Activated CD8-positive, alpha-beta memory T cell treated with anti-CD3 and anti-CD28 coated beads, Interleukin-2, amount 50 U/mL, for 24 hours (primary cell): ENCODE results near the gene NDUFB5.
"Not testable (repeated sequence)": the region's sequence is repeated elsewhere in the genome, so short reads cannot be mapped to it uniquely, and the experiment has no call there.

Source experiments
- DNase-seq: peaks from one replicate; pipeline ENCODE4 v3.0.0-alpha.2; 2020; ENCODE audit errors: extremely low read depth

Gene NDUFB5

DNA sequence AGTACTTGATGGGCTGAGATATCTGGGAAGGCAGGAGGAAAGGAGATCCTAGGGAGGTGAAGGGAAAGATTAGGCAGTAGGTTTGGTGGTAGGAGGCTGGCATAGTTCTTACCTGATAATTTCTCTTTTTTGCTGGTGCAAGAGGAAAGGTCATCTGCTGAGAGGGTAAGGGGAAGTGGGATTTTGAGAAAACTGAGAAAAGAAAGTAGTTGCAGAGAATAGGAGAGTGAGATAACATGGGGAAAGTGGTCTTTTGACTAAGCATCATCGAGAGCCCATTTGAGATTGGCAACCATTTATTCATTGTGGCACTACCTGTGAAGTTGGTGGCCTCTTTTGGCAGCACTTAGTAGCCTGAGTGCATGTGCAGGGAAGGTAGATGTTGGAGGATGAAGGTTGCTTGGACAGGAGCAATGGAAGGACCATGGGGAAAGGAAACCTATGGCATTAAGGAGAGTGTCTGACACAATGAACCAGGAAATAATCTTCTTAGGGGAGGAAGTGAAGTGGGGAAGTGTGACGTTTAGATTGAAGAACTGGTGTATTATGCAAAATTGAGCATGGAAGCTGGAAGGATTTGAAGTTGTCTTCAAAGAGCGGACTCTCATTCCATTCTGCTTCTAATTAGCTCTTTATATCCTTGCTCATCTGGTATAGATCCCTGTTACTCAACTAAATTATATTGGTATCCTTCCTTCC is 26.3 kb downstream of the NDUFB5 start:
- no peak for DNase-seq

DNA sequence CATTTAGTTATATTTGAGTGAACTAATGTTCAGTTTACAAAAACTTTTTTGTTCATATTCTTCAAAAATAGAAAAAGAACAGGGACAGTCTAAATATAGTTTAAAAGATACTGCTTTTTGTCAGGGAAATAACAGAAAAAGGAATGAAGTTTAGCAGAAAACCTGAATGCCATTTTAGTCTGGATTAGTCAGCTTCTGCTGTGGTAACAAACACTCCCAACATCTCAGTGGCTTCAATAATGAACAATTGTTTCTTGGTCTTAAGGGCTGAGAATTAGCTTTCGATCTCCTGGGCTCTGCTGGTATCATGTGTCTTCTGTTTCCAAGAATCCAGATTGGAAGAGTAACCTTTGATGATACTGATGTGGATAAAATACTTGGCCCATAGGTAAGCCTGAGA is 35.9 kb downstream of the NDUFB5 start:
- no peak for DNase-seq

DNA sequence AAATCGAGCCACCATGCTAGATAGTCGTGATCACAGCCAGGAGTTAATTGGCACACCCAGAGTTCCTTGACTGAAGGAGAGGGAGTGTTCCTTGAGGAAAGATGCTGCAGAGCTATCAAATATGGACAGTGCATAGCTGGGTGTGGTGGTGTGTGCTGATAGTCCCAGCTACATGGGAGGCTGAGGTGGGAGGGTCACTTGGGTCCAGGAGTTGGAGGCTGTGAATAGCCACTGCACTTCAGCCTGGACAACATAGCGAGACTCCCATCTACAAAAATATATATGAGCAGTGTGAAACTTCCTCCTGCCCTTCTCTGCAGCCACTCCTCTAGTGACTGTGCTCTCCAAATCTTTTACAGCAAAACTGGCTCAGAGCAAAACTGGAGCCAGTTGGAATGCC is 38.3 kb downstream of the NDUFB5 start:
- DNase-seq: no peak

DNA sequence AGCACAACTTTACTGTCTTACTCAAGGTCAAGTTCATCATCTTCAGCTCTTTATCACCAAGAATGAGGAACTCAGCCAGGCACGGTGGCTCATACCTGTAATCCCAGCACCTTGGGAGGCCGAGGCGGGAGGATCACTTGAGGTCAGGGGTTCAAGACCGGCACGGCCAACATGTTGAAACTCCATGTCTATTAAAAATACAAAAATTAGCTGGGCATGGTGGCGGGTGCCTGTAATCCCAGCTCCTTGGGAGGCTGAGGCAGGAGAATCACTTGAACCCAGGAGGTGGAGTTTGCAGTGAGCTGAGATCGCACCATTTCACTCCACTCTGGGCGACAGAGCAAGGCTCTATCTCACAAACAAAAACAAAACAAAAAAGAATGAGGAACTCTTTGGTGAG is 39.2 kb downstream of the NDUFB5 start:
- not testable (repeated sequence) for DNase-seq

DNA sequence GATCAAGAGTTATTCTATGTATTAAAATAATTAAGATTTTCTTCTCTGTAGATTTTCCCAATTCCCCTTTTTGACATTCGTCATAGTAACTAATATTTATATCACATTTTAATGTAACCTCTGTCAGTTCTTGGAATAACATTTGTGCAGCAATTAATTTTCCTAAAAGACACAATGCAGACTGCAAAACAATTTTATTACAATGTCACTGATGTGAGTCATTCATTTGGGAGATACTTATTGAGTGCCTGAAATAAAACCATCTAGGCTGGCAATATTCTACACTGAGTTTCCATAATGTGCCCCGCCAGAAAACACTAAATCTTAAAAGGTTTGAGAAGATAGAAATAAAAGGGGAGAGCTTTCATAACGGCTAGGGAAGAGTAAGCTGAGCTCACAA is 41.6 kb downstream of the NDUFB5 start:
- no peak for DNase-seq

DNA sequence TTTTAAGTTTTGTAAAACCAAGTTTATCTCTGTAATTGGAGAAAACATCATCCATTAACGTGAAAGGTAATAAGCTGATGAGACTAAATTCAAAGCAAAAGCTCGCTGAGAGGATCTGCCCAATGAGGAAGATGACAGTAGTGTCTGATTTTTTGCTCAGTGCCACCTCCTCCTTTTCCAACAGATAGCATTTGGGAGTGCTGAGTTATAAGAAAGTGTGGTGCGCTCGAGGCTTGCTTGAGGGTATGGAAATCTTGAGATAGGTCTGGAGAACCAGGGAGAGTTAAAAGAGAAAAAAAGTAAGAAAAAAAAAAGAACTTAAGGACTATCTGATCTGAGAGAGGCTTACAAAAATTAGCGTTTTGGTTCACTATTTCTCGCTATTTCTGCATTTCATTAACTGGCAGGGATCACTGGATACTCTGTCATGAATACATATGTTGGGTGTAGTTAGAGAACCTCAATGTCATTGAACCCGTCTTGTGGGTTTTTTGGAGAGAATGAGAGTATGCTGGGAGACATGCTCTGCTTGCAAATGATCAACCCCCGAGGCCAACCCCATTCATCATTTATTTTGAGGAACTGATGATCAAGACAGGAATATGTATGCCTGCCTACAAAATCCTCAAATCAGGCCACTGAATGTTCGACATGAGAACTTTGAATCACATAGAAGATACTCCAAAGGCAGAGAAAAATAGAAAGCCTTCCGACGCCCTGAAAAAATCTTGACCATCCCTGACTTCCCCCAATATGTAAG is 47.3 kb downstream of the NDUFB5 start:
- no peak for DNase-seq

GRCh38 chr3:179652447-179653095 is 48.0 kb downstream of the NDUFB5 start, which contains the start of gene USP13:
USP13 (plus strand) TSS chr3:179653040; CDS start chr3:179653226, 186 bp downstream.
- peak; percentile 14 for DNase-seq

DNA sequence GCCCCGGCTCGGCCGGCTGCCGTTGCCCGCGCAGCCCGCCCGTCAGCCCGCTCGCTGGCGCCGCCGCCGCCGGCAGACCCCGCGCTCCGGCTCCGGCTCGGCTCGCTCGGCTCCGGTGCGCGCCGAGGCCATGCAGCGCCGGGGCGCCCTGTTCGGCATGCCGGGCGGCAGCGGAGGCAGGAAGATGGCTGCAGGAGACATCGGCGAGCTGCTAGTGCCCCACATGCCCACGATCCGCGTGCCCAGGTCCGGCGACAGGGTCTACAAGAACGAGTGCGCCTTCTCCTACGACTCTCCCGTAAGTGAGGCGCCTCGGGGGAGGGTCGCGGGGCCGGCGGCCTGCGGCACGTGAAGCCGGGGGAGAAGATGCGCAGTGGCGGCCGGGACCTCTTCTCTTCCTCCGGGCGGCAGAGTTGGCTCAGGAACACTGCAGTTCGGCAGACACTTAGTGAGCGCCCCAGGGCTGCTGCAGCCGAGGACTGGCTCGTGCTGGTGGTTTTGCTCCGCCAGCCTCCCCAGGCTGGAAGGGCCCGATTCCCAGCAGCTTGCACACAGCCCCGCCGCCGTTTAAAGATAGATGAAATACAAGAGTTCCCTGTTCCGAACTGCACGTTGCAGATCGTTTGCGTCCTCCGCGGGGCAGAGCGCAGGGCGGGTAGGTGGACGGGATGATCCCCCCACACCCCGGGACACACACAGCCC is 48.7 kb downstream of the NDUFB5 start:
- DNase-seq: peak; percentile 8

- DNase-seq: no peak
Measured at GRCh38 chr3:179655236-179655635, 50.6 kb downstream of the NDUFB5 start.

- DNase-seq: no peak
Measured at GRCh38 chr3:179658606-179659005, 54.0 kb downstream of the NDUFB5 start.

DNA sequence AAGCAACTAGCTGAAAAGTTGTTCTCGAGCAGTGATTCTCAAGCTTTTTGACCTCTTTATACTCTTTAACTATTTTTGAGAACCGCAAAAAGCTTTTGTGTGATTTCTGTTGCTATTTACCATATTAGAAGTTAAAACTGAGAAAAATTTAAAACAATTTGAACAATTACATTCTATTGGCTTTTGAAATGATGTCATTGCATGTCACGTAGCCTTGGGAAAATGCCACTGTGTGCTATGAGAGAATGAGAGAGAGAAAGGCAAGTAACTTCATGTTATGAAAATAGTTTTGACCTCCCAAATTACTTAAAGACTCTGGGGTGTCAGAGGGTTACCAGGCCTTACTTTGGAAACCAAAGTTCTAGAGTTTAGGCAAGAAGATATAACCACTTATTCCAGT is 56.3 kb downstream of the NDUFB5 start:
- no peak for DNase-seq

DNA sequence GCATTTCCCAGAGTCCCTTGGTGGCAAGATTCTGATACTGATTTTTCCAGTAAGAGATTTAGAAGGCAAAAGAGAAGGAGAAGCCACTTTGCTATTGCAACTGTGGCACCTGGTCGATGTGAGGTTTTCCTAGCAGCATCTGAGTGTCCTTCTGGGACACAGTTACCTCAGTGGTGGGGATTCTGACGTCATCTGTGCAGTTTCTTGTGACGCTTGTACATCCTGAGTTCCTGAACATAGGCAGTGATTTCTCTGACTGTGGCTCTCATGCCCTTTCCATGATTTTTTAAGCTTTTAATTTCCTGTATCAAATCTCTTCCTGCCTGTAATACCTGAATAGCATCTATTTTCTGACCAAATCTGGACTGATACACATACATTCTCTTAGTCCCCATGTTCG is 57.2 kb downstream of the NDUFB5 start:
- DNase-seq: no peak

DNA sequence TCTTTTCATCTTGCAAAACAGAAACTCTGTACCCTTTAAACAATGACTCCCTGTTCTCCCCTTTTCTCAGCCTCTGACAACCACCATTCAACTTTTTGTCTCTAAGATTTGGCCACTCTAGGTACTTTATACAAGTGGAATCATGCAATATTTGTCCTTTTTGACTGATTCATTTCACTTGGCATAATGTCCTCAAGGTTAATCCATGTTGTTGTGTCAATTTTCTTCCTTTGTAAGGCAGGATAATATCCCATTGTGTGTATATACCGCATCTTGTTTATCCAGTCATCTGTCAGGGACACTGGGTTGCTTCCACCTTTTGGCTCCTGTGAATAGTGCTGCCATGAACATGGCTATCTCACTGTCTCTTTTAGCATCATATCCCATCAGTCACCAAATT is 58.5 kb downstream of the NDUFB5 start:
- DNase-seq: no peak

DNA sequence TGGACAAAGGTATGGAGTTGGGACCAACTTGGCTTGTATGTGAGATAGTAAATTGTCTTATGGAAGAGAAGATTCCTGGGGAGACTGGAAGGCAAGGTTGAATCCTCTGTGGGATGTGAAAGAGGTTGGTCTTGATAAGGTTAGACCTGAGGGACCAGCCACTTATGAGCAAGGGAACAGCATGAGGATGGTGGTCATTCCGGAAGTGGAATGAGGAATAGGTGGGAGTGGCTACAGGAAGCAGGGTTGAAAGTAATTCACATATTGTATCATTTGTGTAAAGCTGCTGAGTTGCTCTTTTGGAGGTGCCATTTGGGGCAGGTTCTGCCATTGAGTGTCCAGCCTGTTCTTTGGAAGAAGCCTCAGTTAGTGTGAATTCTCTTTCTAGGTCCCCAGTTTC is 61.4 kb downstream of the NDUFB5 start:
- no peak for DNase-seq

- no peak for DNase-seq
Measured at GRCh38 chr3:179666436-179667035, 61.9 kb downstream of the NDUFB5 start.

- no peak for DNase-seq
Measured at GRCh38 chr3:179668429-179668828, 63.8 kb downstream of the NDUFB5 start.

GRCh38 chr3:179670311-179670710 is 65.7 kb downstream of the NDUFB5 start:
- no peak for DNase-seq

- no peak for DNase-seq
Measured at GRCh38 chr3:179671309-179671708, 66.7 kb downstream of the NDUFB5 start.

- DNase-seq: no peak
Measured at GRCh38 chr3:179671747-179672242, 67.2 kb downstream of the NDUFB5 start.

DNA sequence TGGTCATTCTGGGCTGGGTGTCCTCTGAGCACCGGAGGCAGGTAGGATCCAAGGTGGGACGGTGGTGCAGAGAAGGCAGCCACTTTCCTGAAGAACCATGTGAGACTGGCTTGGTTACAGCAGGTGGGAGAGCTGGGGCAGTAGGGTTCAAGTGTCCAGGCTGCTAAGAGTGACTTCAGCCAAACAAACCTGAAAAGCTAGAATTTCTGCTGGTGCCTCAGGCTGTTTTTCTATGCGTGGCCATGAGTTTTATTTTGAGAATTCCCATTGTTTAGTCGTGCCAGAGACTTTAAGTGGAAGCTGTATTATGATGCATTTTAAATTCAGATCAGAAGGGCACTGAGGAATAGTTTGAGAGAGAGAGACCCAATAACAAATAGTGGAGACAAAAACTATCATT is 68.3 kb downstream of the NDUFB5 start:
- DNase-seq: no peak

DNA sequence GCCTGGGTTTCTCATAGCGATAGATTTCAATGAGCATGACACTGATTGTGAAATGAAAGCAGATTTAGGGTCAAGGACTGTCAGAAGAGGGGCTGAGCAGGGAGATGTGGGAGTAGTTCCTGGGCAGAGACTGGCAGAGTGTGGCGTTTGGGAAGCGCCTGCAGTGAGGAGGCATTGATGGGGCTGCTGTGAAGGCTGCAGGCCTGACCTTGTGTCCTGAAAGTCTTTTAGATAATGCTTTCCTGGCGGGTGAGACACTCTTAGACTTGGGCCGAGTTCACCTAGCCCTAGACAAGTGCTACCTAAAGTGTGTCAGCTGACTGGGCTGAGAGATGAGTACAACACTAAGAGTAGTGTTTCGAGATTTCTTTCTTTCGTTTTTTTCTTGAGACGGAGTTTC is 68.9 kb downstream of the NDUFB5 start:
- no peak for DNase-seq

DNA sequence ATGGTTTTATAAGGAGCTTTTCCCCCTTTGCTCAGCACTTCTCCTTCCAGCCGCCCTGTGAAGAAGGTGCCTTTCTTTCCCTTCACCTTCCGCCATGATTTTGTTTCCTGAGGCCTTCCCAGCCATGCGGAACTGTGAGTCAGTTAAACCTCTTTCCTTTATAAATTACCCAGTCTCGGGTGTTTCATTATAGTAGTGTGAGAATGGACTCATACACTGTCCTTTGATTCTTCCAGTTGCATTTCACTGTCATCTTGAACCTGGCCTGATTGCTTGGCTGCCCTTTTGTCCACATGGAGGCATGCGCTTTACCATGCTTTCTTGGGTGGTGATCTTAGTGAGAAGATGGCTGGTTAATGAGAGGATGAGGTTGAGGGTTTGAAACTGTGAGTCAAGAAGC is 71.5 kb downstream of the NDUFB5 start:
- DNase-seq: no peak
